HG03460 (cell line): ENCODE results near the gene EDEM3.
A peak's percentile ranks its signal among the peaks of the same experiment; 100 is the strongest.

Experiments
- ATAC-seq: cut with Tn5 transposase; IDR thresholded peaks from one replicate; pipeline ENCODE4 v1.9.1; 2021; ENCODE audit not compliant: unreplicated experiment

EDEM3 gene

DNA sequence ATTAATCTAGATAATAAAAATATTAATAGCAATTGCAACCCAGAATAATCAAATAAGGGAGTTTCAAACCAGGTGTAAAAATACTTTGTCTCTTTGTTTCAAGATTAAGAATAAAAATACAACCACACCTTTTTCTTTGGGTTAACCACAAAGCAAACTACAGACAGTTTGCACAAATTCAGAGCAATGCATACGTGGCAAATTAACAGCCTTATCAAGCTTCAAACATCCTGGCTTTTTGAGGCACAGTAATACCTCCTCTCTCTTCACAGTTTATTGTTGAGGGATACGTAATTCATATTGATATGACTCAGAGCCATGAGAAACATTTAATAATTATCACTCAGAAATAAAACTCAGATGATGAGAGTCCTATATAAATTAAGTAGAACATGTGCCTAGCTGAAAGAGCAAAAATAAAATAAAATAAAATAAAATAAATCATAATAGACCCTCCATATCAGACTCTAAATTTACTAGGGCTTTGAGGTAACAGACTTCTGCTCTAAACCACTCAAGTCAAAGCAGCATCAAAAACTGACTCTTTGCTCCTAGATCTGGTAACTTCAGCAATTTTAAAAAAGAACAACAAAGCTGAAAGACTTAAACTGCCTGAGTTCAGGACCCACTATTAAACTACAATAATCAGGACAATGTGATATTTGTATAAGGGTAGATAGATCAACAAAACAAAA lies 11.4 kb downstream of the EDEM3 start:
- peak; percentile 45 for ATAC-seq

GRCh38 chr1:184740344-184740743 lies 14.3 kb downstream of the EDEM3 start:
- no peak for ATAC-seq

GRCh38 chr1:184739796-184740195 lies 14.9 kb downstream of the EDEM3 start:
- ATAC-seq, result no peak

GRCh38 chr1:184739070-184739469 lies 15.6 kb downstream of the EDEM3 start:
- ATAC-seq, result no peak

DNA sequence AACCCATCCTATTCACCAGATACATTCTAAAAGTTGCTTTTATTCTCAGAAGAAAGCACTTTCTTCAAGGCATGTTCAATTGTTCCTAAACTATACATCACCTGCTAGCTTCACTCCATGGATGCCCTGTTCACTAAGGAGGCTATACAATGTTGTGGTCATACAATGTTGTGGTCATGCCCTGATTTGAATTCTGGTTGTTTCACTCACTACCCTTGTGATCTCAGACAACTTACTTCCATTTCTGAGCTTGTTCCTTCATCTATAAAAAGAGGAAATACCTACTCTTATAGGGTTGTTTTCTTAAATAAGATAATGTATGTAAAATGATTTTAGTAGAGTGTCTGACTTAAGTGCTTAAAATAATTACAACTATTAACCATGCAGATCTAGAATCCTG lies 19.7 kb downstream of the EDEM3 start:
- peak; percentile 74 for ATAC-seq

DNA sequence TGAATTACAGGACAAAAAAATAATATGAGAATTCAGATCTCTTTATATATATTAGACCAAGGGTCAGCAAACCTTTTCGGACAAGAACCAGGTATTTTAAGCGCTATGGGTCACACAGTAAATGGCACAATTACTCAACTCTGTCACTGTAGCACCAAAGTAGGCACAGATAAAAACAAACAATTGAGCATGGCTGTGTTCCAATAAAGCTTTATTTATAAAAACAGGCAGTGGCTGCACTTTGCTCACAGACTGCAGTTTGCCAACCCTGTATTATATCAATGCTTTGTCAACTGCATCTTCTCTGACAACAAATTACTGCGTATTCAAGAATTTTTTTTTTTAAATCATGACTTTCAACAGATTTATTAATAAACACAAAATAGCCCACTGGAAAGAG lies 29.8 kb downstream of the EDEM3 start:
- ATAC-seq, result no peak

GRCh38 chr1:184716158-184716557 lies 38.5 kb downstream of the EDEM3 start:
- ATAC-seq, result no peak

DNA sequence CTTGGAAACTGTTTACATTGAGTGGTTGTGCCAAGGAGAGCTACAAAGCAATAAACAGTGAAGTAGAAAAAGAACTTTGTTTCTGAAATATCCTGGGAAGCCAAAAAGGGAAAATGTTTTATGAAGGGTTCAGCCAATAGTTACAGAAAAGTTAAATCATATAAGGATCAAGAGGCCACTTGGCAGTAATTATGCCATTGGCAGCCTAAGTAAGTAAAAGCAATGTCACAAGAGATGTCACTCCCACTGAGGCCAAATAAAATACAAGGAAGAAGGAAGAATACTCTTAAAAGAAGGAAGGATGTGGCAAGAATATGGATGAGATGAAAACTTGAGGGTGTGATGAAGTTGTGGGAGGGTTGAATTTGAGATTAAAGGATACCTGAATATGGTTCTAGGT lies 45.2 kb downstream of the EDEM3 start:
- no peak for ATAC-seq

- no peak for ATAC-seq
These were observed 46.5 kb downstream of the EDEM3 start for GRCh38 chr1:184708084-184708676.

GRCh38 chr1:184705271-184705670 lies 49.4 kb downstream of the EDEM3 start:
- no peak for ATAC-seq

DNA sequence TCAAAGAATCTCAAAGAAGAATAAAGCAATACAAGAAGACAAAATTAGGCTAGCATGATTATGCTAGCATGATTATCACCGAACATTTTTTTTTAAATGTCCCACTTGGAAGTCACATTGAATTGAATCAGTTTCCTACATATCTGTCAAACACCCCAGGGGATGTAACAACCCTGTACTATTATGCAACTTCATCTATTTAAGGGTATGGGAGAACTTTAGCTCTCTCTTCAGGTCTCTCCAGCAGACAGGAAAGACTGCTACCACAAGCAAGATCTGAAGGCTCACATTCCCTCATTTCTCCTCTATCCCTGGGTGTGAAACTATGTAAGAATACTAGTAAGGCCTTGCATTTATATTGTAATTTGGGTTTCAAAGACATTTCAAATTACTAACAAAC lies 52.8 kb downstream of the EDEM3 start:
- ATAC-seq, result no peak

DNA sequence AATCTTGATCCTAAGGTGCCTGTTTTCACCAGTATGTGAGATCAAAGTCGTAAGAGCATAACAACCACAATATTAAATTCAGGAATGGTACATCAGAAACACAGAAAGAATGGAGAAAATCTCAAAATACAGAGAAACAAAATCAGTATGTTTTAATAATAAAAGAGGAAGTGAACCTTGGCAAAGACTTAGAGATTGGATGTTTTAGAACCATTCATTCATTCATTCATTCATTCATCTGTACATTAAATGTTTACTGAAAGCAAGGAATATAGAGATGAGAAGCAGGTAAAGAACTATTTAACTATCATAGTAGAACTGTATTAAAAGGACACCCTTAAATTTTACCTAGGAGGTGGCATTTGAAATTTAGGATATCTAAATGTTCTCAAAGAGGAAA lies 55.7 kb downstream of the EDEM3 start:
- no peak for ATAC-seq

GRCh38 chr1:184698016-184698415 lies 56.6 kb downstream of the EDEM3 start:
- ATAC-seq, result no peak

GRCh38 chr1:184696403-184696802 lies 58.3 kb downstream of the EDEM3 start:
- no peak for ATAC-seq

DNA sequence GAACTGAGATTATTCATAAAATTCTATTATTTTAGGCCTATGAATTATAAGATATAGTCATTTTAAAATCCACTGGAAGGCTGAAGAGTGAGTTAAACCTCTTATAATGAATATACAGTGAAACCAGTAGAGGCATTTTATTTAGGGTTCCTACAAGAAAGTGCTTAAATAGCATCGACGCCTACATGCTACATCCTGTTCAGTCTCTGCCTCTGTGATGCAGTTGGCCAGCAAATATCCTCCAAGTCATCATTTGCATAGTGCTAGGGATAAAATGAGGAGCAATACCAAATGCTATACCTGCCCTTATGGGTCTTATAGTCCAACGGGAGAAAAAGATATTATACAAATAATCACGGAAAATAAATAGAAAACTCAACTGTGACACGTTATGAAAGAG lies 59.6 kb downstream of the EDEM3 start:
- ATAC-seq, result no peak

DNA sequence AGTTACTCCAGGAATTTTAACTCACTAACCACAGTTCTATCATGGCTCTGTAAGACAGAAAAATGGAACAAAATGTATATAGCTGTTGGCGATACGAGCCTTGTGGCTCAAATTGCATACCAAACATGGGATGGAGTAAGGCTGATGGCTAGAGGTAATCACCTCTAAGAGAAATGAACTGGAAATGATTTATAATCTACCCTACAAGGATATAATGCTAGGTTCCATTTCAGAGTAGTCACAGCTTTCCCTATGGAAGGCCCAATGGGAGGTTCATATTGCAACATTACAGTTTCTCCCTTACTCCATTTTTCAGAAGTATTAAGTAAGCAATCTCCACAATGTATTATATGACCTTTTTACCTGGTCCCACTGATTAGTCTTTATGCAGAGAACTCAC lies 61.6 kb downstream of the EDEM3 start:
- no peak for ATAC-seq

DNA sequence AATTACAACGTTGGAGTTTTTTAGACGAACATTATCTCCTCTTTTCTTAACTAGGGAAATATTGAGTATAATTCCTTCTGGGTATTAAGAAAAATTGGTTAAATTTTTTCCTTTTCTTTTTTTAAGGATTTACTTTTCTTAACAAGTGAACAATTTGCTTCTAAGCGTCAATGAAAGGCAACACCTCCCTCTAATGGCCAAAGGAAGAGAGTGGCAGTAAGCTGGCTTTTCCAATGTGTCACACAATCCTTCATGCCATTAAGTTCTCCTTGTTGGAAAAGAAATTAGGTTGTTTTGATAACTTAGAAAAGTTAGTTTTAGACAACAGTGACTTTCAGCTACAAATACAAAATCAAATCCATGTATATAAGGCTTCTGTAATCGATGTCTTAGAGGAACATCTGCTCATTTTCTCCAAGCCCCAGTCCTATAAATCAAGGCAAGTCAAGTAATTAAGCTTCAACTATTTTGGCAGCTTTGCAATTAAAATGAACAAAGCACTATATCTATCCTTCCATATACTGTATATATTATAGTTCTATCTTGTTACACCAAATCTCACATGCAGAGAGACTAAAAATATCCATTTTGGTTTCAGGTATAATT lies 62.8 kb downstream of the EDEM3 start:
- no peak for ATAC-seq

DNA sequence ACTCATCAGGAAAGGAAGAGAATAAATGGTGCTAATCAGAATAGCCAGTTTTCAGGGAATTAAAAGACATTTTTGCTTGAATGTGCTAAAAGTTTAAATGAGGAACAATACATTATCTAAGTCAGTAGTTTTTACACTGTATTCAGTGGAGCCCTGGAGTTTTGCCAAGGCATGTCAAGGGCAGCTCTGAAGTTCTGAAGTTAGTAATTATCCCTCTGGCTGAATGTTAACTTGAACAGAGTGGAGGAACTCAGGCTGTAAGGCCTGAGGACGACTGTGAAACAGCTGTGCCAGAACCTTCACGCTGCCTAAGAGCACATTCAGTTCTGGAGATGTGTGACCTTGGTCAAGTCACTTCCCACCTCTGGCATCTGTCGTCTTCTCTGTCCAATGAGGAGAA lies 68.1 kb downstream of the EDEM3 start:
- ATAC-seq, result no peak

GRCh38 chr1:184685116-184685515 lies 69.5 kb downstream of the EDEM3 start:
- ATAC-seq, result peak; percentile 50

DNA sequence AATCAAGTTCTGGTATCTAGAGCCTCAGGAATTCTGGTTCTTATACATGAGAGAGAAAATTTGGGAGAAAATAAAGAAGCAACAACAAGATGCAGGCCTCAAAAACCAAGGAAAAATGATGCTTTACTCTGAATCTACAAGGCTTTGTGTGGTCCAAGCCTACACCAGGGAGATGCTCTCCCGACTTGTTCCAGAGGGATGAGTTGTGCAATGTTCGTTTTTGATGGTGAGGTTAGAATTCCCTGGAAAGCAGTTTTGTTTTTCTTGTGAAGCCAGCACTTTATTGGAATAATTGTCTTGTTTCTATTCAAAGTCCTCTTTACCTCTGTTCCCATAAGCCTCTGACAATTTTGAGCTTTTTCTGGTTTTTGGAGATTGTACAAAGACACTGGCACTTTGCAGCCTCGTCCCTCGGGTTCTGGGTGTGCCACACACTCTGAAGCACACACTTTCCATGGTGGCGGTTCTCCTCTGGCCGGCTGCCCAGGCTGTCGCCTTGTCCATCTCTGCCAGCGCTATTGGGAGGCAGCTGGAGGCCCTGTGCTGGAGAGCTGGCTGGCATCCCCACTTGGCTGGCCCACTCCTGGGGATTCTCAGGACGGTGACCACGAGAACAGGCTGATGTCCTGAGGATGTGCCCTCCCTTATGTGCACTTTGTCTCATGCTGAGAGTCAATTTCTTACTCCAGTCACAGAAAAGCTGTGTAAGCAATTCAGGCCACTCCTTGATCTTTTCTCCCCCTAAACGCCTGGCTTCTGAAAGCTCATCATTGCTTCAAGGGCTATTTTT lies 70.2 kb downstream of the EDEM3 start:
- no peak for ATAC-seq

DNA sequence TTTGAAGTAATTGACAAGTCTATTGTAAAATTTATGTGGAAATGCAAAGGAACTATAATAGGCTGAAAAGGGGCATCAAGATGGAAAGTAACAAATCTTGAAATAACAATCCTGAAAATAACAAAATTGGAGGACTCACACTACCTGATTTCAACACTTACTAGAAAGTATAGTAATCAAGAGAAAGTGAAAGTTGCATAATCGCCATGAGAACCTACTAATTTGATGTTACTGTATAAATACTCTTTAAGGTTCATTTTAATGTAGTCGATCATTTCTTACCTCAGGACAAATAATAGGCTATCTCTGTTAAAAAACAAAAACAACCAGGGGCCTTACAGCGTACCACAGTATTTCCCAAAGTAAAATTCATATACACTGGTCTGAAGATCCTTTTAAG lies 71.7 kb downstream of the EDEM3 start:
- ATAC-seq, result no peak
